Glomerular visceral epithelial cell (primary cell): Measurements from ENCODE around the gene SARM1.

Experiments
- DNase-seq: peaks from one replicate; pipeline ENCODE4 v3.0.0-alpha.2; 2016; ENCODE audit errors: extremely low spot score

The SARM1 gene

GRCh38 chr17:28368915-28369683 lies 2.4 kb upstream of the SARM1 start:
- DNase-seq = no peak

GRCh38 chr17:28369684-28370034 lies 1.8 kb upstream of the SARM1 start:
- DNase-seq = no peak

DNA sequence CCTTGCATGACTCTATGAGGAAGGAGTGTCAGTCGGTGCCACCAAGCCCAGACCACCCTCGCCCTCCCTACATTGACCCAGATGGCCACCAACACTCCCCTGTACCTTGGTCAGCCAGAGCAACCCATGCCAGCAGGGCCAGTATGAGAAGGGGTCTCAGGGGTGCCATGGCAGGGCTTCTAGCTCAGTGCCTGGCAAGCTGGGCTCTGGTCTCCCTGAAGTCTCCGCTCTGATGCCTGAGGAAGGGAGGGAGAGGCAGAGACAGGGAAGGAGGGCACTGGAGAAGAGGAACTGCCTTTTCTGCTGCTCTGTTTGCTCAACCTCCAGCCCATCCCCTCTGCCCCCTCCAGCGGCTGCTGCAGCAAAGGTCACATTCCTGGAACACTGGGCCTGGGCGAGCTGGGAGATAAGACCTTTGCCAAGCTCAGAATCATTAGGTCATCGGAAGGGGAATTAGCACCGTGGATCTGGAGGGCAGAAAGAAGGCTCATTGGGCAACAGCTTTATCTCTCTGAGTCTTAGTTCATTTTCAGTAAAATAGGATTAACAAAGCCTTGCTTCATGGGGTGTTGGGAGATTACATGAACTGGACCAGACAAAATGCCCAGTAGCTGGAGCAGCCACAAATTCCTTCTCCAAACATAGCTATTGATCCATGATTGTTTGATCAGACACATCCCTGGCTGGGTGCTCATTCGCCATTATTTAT lies 1.3 kb upstream of the SARM1 start, which contains the start of gene VTN:
Gene VTN, minus strand, starts transcription at position 273 of the 709 bp plus-strand sequence. Its CDS starts 104 bp downstream, at position 169.
- peak; percentile 26 for DNase-seq

DNA sequence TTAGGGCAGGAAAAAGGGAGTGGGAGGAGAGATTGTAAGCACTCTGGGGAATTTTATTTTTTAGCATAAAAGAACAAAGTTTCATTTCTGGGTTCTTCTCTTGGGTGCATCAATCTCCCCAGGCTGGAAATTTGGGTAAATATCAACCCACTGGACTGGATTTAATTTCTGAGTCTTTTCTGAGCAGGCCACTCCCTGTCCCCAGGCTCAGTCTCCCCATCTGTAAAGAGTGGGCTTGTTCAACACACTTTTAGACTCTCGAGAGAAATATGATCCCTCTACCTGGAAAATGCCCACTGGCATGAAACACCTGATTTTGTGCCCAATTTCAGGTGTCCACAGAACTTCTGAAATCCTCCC lies 770 bp upstream of the SARM1 start:
- no peak for DNase-seq

GRCh38 chr17:28372203-28372944 lies 880 bp downstream of the SARM1 start:
- DNase-seq = no peak

DNA sequence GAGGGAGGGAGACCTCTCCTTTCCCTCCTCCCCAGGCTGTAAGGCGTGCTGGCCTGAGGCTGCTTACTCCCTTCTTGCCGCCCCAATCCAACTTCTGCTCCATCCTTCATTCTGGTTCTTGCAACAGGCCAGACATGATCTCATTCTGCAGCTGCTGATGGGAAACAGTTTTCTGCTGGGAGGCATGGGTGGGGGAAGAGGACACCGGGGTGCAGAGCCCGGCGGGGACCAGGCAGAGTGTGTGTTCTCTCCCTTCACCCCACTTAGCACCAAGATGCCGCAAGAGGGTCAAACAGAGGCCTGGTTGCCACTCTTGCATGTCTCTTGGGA lies 1.4 kb downstream of the SARM1 start:
- no peak for DNase-seq

DNA sequence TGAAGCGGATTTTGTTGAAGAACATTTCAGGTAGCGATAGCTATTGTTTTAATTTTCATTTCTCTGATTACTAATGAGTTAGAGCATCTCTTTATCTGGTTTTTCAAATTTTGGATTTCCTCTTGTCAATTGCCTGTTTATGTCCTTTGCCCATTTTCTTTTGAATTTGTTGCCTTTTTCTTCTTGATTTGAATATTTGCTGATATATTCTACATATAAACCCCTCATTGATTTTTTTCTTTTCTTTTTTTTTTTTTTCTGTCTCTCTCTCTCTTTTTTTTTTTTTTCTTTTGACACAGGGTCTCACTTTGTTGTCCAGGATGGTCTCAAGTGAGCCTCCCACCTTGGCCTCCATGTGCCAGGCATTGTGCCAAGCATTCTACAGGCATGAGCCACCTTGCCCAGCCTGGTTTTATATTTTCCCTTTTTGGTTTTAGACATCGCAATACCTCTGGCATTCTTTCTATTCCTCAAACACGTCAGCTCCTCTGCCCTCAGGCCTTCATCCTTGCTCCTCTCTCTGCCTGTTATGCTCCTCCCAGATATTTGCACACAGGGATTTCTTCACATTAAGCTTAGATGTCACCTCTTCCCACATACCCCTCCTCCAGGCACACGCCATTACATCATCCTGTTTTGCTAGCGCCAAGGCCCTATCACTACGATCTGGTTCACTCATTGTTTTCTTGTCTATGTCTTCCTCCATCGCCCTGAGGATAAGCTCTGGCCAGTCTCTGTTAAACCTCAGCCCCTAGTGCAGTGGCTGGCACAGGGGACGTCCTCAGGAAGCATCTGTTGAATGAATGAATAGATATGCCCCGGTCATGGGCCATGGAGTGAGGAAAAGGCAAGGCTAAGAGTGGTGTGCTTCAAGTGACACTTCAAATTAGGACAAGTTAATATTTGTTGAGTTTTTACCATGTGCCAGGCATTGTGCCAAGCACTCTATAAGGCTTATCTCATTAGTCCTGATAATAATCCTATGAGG lies 8.6 kb downstream of the SARM1 start:
- no peak for DNase-seq

- DNase-seq = no peak
Observed at GRCh38 chr17:28381141-28381825, 9.8 kb downstream of the SARM1 start.

- peak; percentile 39 for DNase-seq
Observed at GRCh38 chr17:28384281-28385036, 13.0 kb downstream of the SARM1 start.

- DNase-seq = no peak
Observed at GRCh38 chr17:28385037-28385400, 13.5 kb downstream of the SARM1 start.

DNA sequence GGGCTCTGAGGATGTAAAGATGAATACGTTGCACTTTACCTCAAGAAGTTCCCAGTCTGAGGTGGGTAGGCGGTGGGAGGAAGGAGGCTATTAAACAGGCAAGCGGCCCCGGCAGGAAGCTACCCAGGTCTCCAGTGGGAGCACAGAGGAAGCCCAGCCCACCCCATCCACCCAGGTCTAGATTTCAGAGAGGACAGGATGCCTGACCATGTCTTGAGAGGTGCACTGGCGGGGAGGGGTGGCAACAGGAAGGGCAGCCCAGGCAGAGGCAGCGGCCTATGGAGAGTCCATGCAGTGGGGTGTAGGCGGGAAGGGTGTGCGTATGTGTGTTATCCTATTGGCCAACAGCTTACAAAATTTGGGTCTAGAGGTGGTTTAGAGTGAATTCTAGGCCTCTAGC lies 13.9 kb downstream of the SARM1 start:
- DNase-seq = no peak

DNA sequence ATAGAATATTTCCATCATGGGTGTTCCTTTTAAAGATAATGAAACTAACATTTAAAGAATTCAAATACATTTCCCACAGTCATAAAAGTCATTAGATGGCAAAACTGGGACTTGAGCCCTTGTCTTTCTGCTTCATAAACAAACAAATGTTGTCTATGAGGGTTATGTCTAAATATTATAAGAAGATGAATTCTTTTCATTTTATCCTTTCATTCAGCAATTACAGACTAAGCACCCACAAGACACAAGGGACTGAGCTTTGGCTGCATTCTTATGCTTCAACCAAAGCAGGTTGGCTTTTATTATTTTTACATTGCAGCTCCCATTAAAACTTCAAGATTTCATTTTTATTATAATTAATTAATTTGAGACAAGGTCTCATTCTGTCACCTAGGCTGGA lies 14.9 kb downstream of the SARM1 start:
- no peak for DNase-seq

DNA sequence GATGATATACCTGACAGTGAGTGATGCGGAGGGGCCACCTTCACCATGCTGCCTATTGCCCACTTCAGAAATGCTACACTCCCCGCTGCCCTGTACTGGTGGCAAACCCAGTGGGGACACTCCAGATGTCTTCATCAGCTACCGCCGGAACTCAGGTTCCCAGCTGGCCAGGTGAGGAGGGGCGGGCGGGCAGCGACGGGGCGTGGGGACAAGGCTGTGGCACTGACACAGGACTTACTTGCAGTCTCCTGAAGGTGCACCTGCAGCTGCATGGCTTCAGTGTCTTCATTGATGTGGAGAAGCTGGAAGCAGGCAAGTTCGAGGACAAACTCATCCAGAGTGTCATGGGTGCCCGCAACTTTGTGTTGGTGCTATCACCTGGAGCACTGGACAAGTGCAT lies 16.6 kb downstream of the SARM1 start:
- DNase-seq = no peak

GRCh38 chr17:28390141-28390540 lies 18.6 kb downstream of the SARM1 start:
- DNase-seq = no peak

- DNase-seq = no peak
Observed at GRCh38 chr17:28390563-28390962, 19.1 kb downstream of the SARM1 start.

- no peak for DNase-seq
Observed at GRCh38 chr17:28390984-28391383, 19.5 kb downstream of the SARM1 start.

DNA sequence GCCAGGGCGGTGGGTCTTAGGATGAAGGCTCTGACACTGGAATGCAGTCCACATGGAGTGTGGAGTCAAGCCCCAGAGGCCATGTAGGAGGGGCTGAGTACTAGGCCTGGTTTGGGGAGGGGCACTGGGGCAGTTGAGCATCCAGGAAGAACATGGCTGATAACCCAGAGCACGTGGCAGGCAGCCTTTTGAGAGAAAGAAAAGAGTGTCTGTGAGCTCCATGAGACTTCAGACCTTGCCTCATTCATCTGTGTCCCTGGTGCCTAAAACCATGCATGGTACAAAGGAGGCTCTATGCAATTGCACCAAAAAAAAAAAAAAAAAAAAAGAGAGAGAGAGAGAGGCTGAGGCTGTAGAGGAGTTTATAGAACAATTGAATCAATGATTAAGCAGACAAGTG lies 19.9 kb downstream of the SARM1 start:
- DNase-seq = no peak

- DNase-seq = no peak
Observed at GRCh38 chr17:28392491-28392890, 21.0 kb downstream of the SARM1 start.

- DNase-seq = peak; percentile 27
Observed at GRCh38 chr17:28394337-28395116, 23.0 kb downstream of the SARM1 start.

DNA sequence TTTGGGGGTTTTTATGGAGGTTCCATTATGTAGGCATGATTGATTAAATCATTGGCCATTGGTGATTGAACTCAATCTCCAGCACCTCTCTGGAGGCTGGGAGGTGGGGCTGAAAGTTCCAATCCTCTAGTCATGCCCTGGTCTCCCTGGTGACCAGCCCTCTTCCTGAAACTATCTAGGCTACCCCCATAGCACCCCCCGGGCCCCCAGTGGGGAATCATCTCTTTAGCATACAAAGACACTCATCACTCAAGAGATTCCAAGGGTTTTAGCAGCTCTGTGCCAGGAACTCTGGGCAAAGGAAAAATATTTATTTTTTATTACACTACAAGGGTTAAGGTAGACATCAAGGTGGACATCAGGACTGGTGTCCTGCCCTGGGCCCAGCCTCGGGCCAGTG lies 23.9 kb downstream of the SARM1 start:
- no peak for DNase-seq
